ENCODE measurements around the gene PRM1.

DNA sequence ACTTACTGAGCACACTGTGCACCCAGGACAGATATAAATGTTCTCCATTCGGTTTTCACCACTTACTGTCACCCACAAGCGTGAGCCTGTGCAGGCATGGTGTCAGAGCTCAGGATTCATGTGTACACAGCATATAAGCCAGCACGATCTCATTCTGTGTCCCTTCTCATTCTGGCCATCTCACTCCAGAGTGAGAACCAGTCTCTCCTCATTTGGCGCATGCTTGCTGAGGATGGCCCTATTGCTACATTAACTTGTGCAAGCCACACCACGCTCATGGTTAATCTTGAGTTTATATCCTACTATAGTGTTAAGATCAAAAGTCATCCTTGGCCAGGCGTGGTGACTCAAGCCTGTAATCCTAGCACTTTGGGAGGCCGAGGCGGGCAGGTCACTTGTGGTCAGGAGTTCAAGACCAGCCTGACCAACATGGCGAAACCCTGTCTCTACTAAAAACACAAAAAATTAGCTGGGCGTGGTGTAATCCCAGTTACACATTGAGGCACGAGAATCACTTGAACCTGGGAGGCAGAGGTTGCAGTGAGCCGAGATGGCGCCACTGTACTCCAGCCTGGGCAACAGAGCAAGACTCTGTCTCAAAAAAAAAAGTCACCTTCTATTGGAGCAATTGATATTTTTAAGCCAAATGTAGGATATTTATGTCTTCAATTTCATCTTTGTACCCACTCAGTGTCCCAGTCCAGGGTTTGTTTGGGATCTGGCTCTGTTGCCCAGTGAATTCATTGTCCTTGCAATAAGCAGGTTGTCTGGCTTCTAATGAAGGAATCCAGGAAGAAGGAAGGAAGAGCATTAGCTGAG lies 46.0 kb downstream of the PRM1 start:
- TF ChIP-seq EP300 (IDR thresholded peaks at IDR 0.05) (no peak), CTCF (IDR thresholded peaks at IDR 0.05) (no peak)

All from suprapubic skin (tissue), 3 donors.